SK-N-SH (cell line): Measurements from ENCODE around the gene LDB2. TPM values are rescaled to one million over a fixed set of nuclear protein-coding genes. Genes with fewer than 3 reads are reported as not detected.

Experiments
- CTCF ChIA-PET: fragments of 300-600, 350-600 bp; formaldehyde crosslinking; extraction: SDS; loops from one replicate; lab custom pipeline; 2021; lab: Yijun Ruan, JAX
- POLR2A ChIA-PET: fragments of 350-600 bp; sonication (Branson Sonifier 250); formaldehyde crosslinking; extraction: SDS; loops from one replicate; lab custom pipeline; 2020; ENCODE audit warnings: antibody characterized with exemption, inconsistent platforms; lab: Yijun Ruan, JAX
- DNase-seq: peaks from one replicate; pipeline ENCODE4 v3.0.0; 2012
- H2AFZ ChIP-seq: fragments of 200-600 bp; sonication (generic); 2 replicates; pipeline ENCODE4 v1.8.1; 2016; ENCODE audit warnings: antibody characterized with exemption, mild to moderate bottlenecking, low read depth
- H3F3A ChIP-seq: fragments of 200-600 bp; sonication (generic); replicated peaks from 2 replicates; pipeline ENCODE3; 2016; ENCODE audit warnings: antibody characterized with exemption, mild to moderate bottlenecking; ENCODE audit not compliant: insufficient read depth
- H3K27ac ChIP-seq, 2 experiments: fragments of 200-500 bp in 1 of 2; fragments of 200-600 bp in 1 of 2; sonication (Bioruptor generic) in 1 of 2; sonication (generic), shearing (Covaris generic) in 1 of 2; 2 replicates each; pipeline versions ENCODE4 v1.5.1 to v1.6.1; 2014 to 2016; ENCODE audit warnings: low read depth in 2 of 2, inconsistent platforms in 1 of 2, low read length in 1 of 2, mild to moderate bottlenecking in 1 of 2, mixed read lengths in 1 of 2
- H3K27me3 ChIP-seq: fragments of 200-600 bp; sonication (generic), shearing (Covaris generic); 2 replicates; pipeline ENCODE4 v1.6.1; 2016; ENCODE audit warnings: mixed run types; ENCODE audit not compliant: insufficient read depth
- H3K36me3 ChIP-seq, 2 experiments: fragments of 200-500 bp in 1 of 2; fragments of 200-600 bp in 1 of 2; sonication (Bioruptor generic) in 1 of 2; sonication (generic) in 1 of 2; replicated peaks in 1 of 2; 2 replicates each; pipeline versions ENCODE3 to v1.5.1; 2014 to 2016; ENCODE audit warnings: low read length in 1 of 2, mild to moderate bottlenecking in 1 of 2; ENCODE audit not compliant: insufficient read depth in 2 of 2, control insufficient read depth in 1 of 2
- H3K4me1 ChIP-seq, 2 experiments: fragments of 200-500 bp in 1 of 2; fragments of 200-600 bp in 1 of 2; sonication (Bioruptor generic) in 1 of 2; sonication (generic), shearing (Covaris generic) in 1 of 2; 2 replicates each; pipeline versions ENCODE4 v1.5.1 to v1.6.1; 2014 to 2016; ENCODE audit warnings: low read depth in 1 of 2, low read length in 1 of 2, mixed run types in 1 of 2; ENCODE audit not compliant: insufficient read depth in 2 of 2, control insufficient read depth in 1 of 2
- H3K4me2 ChIP-seq: fragments of 200-600 bp; sonication (generic), shearing (Covaris generic); 2 replicates; pipeline ENCODE4 v1.6.1; 2017; ENCODE audit warnings: mixed run types
- H3K4me3 ChIP-seq, 2 experiments: fragments of 200-500 bp in 1 of 2; fragments of 200-600 bp in 1 of 2; sonication (Bioruptor generic) in 1 of 2; sonication (generic), shearing (Covaris generic) in 1 of 2; 2 replicates each; pipeline versions ENCODE4 v1.5.1 to v1.8.1; 2014 to 2016; ENCODE audit warnings: low read depth in 2 of 2, inconsistent platforms in 1 of 2, low read length in 1 of 2, mild to moderate bottlenecking in 1 of 2, mixed read lengths in 1 of 2, moderate library complexity in 1 of 2
- H3K79me2 ChIP-seq: fragments of 200-600 bp; sonication (generic); 2 replicates; pipeline ENCODE4 v1.8.1; 2017; ENCODE audit warnings: mild to moderate bottlenecking; ENCODE audit not compliant: insufficient read depth
- H3K9ac ChIP-seq: fragments of 200-600 bp; sonication (generic); 2 replicates; pipeline ENCODE4 v1.6.1; 2017; ENCODE audit warnings: mixed run types
- H3K9me2 ChIP-seq: fragments of 200-600 bp; sonication (generic); 2 replicates; pipeline ENCODE4 v1.6.1; 2017; ENCODE audit warnings: mixed run types
- H3K9me3 ChIP-seq: fragments of 200-600 bp; sonication (generic); 2 replicates; pipeline ENCODE4 v1.6.1; 2017; ENCODE audit warnings: mixed run types, mild to moderate bottlenecking, moderate library complexity
- H4K20me1 ChIP-seq: fragments of 200-600 bp; sonication (generic); 2 replicates; pipeline ENCODE4 v1.6.1; 2017; ENCODE audit warnings: mild to moderate bottlenecking, mixed run types; ENCODE audit not compliant: insufficient read depth
- CHD2 ChIP-seq: fragments of 150-350 bp; IDR thresholded peaks from 2 replicates; pipeline ENCODE4 v1.6.1; 2018; ENCODE audit warnings: low read length; ENCODE audit not compliant: partially characterized antibody
- CTCF ChIP-seq: fragments of 200-600 bp; sonication (generic); IDR thresholded peaks from 2 replicates; pipeline ENCODE4 v1.6.1; 2017; ENCODE audit warnings: antibody characterized with exemption, mild to moderate bottlenecking, moderate library complexity
- EP300 ChIP-seq, 2 experiments: IDR thresholded peaks; 2 replicates each; pipeline versions ENCODE4 v1.4.0 to v1.6.1; 2012; ENCODE audit warnings: borderline replicate concordance in 1 of 2, low read depth in 1 of 2, low read length in 1 of 2
- EZH2phosphoT487 ChIP-seq: fragments of 200-600 bp; sonication (generic); IDR thresholded peaks from 2 replicates; pipeline ENCODE4 v1.6.1; 2017; ENCODE audit warnings: low read depth, mixed run types, mild to moderate bottlenecking, antibody characterized with exemption, moderate library complexity, borderline replicate concordance
- FOXJ3 ChIP-seq: sonication (generic); formaldehyde crosslinking; IDR thresholded peaks from 2 replicates; pipeline ENCODE4 v1.5.1; 2020; ENCODE audit warnings: mild to moderate bottlenecking, missing genetic modification reagents
- GABPA ChIP-seq: IDR thresholded peaks from 2 replicates; pipeline ENCODE4 v1.4.0; 2012; ENCODE audit warnings: low read depth, mild to moderate bottlenecking
- GATA2 ChIP-seq: sonication (generic); formaldehyde crosslinking; IDR thresholded peaks from 2 replicates; pipeline ENCODE4 v1.5.0; 2020; ENCODE audit warnings: mild to moderate bottlenecking, missing genetic modification reagents
- IRF3 ChIP-seq: fragments of 150-350 bp; IDR thresholded peaks from 2 replicates; pipeline ENCODE4 v1.6.1; 2016; ENCODE audit warnings: mild to moderate bottlenecking, low read depth, low read length
- MEF2A ChIP-seq: IDR thresholded peaks from 2 replicates; pipeline ENCODE4 v1.4.0; 2012; ENCODE audit warnings: low read depth, borderline replicate concordance
- NFIC ChIP-seq: IDR thresholded peaks from 2 replicates; pipeline ENCODE4 v1.4.0; 2012; ENCODE audit warnings: borderline replicate concordance
- PBX3 ChIP-seq: IDR thresholded peaks from 2 replicates; pipeline ENCODE4; 2012
- RCOR1 ChIP-seq: fragments of 150-350 bp; IDR thresholded peaks from 2 replicates; pipeline ENCODE4 v1.6.1; 2017; ENCODE audit warnings: antibody characterized with exemption, low read length
- RFX5 ChIP-seq: IDR thresholded peaks from 2 replicates; pipeline ENCODE4 v1.6.1; 2012; ENCODE audit warnings: mild to moderate bottlenecking, improper control_type of control experiment, low read length
- RXRA ChIP-seq: IDR thresholded peaks from 2 replicates; pipeline ENCODE4 v1.4.0; 2012; ENCODE audit warnings: low read depth, mild to moderate bottlenecking, borderline replicate concordance
- TAF1 ChIP-seq: IDR thresholded peaks from 2 replicates; pipeline ENCODE4 v1.6.1; 2012; ENCODE audit warnings: low read depth, mild to moderate bottlenecking, low read length, moderate library complexity, borderline replicate concordance
- TEAD4 ChIP-seq: IDR thresholded peaks from 2 replicates; pipeline ENCODE4 v1.4.0; 2012; ENCODE audit warnings: mild to moderate bottlenecking, borderline replicate concordance; ENCODE audit not compliant: insufficient read depth
- USF1 ChIP-seq: IDR thresholded peaks from 2 replicates; pipeline ENCODE4 v1.4.0; 2012; ENCODE audit warnings: low read depth, borderline replicate concordance
- USF2 ChIP-seq: fragments of 150-350 bp; IDR thresholded peaks from 2 replicates; pipeline ENCODE4 v1.6.1; 2017; ENCODE audit warnings: antibody characterized with exemption, low read length, low read depth, borderline replicate concordance
- YY1 ChIP-seq: IDR thresholded peaks from 2 replicates; pipeline ENCODE4 v1.4.0; 2012; ENCODE audit warnings: low read depth, mild to moderate bottlenecking
- ZBTB33 ChIP-seq: IDR thresholded peaks from 2 replicates; pipeline ENCODE4 v1.4.0; 2012; ENCODE audit warnings: low read depth, borderline replicate concordance
- WGBS: methylation state at CpG from one replicate; pipeline ENCODE4 v1.1.6; 2017; ENCODE audit warnings: low lambda C conversion rate; 5-methylcytosine and 5-hydroxymethylcytosine counted together
- polyA plus RNA-seq, 3 experiments: library from polyadenylated mRNA; depleted of rRNA; stranded (reverse); fragments of >200 nt; gene quantifications; 2 replicates each; pipeline ENCODE4 v1.2.3, GENCODE V29; 2012

The LDB2 gene
- polyA plus RNA-seq, 1 of the 3 experiments (the other 2 are of a cell fraction): 11.0 TPM

- Histone ChIP-seq H3K4me3 (no peak overlapping the region), H3K36me3 (no peaks in the 10 kb centered on the region), H3K27ac (no peak overlapping the region), H2AFZ (no peak overlapping the region), H4K20me1 (no peaks in the 10 kb centered on the region), H3K79me2 (no peaks in the 10 kb centered on the region), H3K9me2 (no peaks in the 10 kb centered on the region), H3K27me3 (no peaks in the 10 kb centered on the region), H3F3A (no peaks in the 10 kb centered on the region), H3K9me3 (no peaks in the 10 kb centered on the region), H3K4me1 (peaks cover 0 to 4% of the 10 kb centered on the region in 2 experiments; a peak in 1 of 4 replicates), H3K9ac (no peak overlapping the region), H3K4me2 (no peak overlapping the region)
- ChIA-PET CTCF (interaction anchor here (1.4 kb wide), 1 partner anchor 15 kb away, joined by 3 read pairs; no protein-coding TSS in a partner anchor), POLR2A (no interaction called here)
- TF ChIP-seq CTCF (no peak), GATA2 (CRISPR knock-in tag) (no peak), IRF3 (no peak), ZBTB33 (no peak), GABPA (no peak), RXRA (no peak), EP300 (IDR thresholded peaks at IDR 0.05; ENCODE audit: borderline replicate concordance in 1 of 2, low read depth in 1 of 2, low read length in 1 of 2) (no peak), FOXJ3 (CRISPR knock-in tag) (no peak), RFX5 (no peak), USF2 (no peak), USF1 (no peak), EZH2phosphoT487 (no peak), PBX3 (no peak), YY1 (no peak), NFIC (no peak), MEF2A (no peak), RCOR1 (no peak), TAF1 (no peak), CHD2 (no peak), TEAD4 (no peak)
- DNase-seq: no peak
- 49% methylated on average over 4 of the region's 4 CpGs for WGBS
Measured at GRCh38 chr4:16572631-16573030, 325.8 kb downstream of the LDB2 start.
